Nephron progenitor cell (in vitro differentiated cells): ENCODE results near the gene RHOT2.
A peak's percentile ranks its signal among the peaks of the same experiment; 100 is the strongest.

ENCODE experiments used
- DNase-seq: peaks from one replicate; pipeline ENCODE4 v3.0.0; 2021
- H3K27ac Mint-ChIP-seq: 2 replicates; pipeline ENCODE4 v1.8.0; 2021; ENCODE audit warnings: mild to moderate bottlenecking, moderate library complexity, mixed read lengths
- H3K27me3 Mint-ChIP-seq: 2 replicates; pipeline ENCODE4 v1.8.0; 2021; ENCODE audit warnings: mild to moderate bottlenecking, low read depth, mixed read lengths; ENCODE audit not compliant: poor library complexity
- H3K36me3 Mint-ChIP-seq: 2 replicates; pipeline ENCODE4 v1.8.0; 2021; ENCODE audit warnings: low read depth, mixed read lengths
- H3K4me1 Mint-ChIP-seq: 2 replicates; pipeline ENCODE4 v1.8.0; 2021; ENCODE audit warnings: mixed read lengths
- H3K4me3 Mint-ChIP-seq: 2 replicates; pipeline ENCODE4 v1.8.0; 2021; ENCODE audit warnings: mild to moderate bottlenecking, moderate library complexity, mixed read lengths
- H3K9me3 Mint-ChIP-seq: 2 replicates; pipeline ENCODE4 v1.8.0; 2021; ENCODE audit warnings: mild to moderate bottlenecking, moderate library complexity, mixed read lengths
- TF ChIP-seq, protein P1 (sequence below): fragments of 200-600 bp; sonication (generic); IDR thresholded peaks from 2 replicates; pipeline ENCODE4 v1.5.0; 2021; ENCODE audit warnings: antibody characterized with exemption

RHOT2 gene

DNA sequence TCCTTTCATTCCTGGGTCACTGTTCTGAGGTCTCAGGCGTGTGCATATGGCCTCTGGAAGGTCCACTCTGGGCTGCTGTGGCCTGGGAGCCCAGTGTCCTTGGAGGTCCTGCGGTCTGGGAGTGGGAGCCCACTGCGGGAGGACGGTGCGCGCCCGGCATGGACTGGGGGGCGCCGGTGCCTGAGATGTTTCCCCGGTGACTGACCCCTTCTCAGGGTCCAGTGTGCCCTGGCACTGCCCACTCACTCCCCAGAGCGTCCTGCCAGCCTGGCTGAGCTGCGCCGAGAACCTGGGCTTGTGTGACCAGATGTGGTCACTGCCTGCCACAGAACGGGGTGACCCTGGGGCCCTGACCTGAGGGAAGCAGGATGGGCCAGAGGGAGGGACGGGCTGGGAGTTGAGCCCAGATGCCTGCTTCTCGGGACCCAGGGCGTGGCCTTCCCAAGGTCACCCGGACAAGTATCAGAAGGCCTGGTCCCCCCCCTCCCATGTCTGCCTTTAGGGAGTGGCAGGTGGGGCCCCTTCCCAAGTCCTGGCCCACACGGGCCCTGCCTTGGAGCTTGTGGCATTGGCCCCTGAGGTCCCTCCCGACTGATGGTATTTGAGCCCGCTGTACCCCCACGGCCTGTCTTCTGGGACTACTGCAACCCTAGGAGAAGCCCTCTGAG, 6.4 kb downstream of the RHOT2 start:
- Mint-ChIP-seq H3K27ac (no peak overlapping the region), H3K27me3 (peaks cover 18% of the 10 kb centered on the region), H3K36me3 (no peaks in the 10 kb centered on the region), H3K4me3 (no peak overlapping the region), H3K9me3 (no peaks in the 10 kb centered on the region), H3K4me1 (peaks cover 12% of the 10 kb centered on the region)
- DNase-seq, result no peak
- TF ChIP-seq, protein P1, sequence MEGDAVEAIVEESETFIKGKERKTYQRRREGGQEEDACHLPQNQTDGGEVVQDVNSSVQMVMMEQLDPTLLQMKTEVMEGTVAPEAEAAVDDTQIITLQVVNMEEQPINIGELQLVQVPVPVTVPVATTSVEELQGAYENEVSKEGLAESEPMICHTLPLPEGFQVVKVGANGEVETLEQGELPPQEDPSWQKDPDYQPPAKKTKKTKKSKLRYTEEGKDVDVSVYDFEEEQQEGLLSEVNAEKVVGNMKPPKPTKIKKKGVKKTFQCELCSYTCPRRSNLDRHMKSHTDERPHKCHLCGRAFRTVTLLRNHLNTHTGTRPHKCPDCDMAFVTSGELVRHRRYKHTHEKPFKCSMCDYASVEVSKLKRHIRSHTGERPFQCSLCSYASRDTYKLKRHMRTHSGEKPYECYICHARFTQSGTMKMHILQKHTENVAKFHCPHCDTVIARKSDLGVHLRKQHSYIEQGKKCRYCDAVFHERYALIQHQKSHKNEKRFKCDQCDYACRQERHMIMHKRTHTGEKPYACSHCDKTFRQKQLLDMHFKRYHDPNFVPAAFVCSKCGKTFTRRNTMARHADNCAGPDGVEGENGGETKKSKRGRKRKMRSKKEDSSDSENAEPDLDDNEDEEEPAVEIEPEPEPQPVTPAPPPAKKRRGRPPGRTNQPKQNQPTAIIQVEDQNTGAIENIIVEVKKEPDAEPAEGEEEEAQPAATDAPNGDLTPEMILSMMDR, result no peak

DNA sequence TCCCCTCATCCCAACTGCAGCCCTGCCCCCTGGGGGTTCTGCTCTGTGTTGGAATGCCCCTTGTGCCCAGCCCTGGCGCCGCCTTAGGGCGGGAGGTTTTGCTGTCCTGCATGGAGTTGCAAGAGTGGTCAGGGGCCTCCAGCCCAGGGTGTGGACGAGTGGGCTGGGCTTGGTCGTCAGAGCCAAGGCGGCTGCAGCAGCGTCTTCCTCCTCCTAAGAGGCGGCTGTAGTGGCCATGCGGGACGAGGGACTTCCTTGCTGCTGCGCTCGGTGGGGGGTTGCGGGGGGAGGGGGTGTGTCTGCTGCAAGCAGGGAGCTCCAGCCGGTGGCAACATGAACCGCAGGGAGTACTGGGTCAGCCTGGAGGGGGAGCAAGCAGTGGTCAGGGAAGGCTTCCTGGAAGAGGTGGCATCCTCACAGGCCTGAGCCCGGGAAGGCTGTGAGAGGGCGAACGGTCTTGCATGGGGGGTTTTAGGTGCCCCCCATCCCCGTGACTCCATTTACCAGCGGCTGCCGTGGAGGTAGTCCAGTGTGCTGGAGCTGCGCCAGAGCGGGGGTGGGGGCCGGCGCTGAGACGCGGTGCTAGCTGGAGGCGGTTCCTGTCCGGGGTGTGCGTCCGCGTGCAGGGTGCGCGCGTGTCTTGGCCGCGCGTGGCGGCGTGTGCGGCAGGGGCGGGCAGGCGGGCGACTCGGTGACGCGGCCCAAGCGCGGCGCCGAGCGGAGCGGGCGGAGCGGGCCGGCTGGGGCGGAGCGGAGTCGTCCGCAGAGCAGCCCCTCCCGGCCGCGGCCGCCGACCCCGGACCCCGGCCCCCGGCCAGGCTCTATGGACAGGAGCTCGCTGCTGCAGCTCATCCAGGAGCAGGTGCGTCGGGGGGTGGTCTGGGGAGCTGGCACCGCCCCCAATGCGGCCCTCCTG, 7.3 kb downstream of the RHOT2 start, which contains the start of gene RHBDL1:
TSS of gene RHBDL1 (plus strand) at position 704 of the 916 bp plus-strand sequence. CDS start at position 824, 120 bp downstream.
- Mint-ChIP-seq H3K4me1 (peaks cover 15% of the 10 kb centered on the region), H3K4me3 (peak within 1 kb of the TSS; percentile 58), H3K27ac (no peak within 1 kb of the TSS), H3K9me3 (no peaks in the 10 kb centered on the region), H3K36me3 (no peaks in the 10 kb centered on the region), H3K27me3 (peaks cover 18% of the 10 kb centered on the region)
- TF ChIP-seq, protein P1, result no peak
- peak; percentile 52 for DNase-seq

DNA sequence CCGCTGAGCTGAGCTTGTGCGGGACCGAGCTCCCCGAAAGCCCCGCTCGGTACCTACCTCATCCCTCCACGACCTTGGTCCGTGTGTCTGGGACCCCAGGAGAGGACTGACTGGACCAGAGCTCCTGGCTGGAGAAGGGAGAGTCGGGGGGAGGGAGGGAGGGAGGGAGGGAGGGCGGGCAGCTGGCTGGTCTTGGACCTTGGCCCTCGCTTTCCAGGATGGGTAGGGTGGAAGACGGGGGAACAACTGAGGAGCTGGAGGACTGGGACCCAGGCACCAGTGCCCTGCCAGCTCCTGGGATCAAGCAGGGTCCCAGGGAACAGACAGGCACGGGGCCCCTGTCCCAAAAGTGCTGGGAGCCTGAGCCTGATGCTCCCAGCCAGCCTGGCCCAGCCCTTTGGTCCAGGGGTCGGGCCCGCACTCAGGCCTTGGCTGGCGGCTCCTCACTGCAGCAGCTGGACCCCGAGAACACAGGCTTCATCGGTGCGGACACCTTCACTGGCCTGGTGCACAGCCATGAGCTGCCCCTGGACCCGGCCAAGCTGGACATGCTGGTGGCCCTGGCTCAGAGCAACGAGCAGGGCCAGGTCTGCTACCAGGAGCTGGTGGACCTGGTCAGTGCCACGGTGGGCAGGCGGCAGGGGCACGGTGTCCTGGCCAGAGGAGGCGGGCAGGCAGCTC, 8.1 kb downstream of the RHOT2 start:
- Mint-ChIP-seq H3K4me1 (peaks cover 18% of the 10 kb centered on the region), H3K4me3 (no peak overlapping the region), H3K9me3 (no peaks in the 10 kb centered on the region), H3K27me3 (peaks cover 18% of the 10 kb centered on the region), H3K36me3 (peaks cover 2% of the 10 kb centered on the region), H3K27ac (no peak overlapping the region)
- no peak for DNase-seq
- TF ChIP-seq, protein P1, result no peak

DNA sequence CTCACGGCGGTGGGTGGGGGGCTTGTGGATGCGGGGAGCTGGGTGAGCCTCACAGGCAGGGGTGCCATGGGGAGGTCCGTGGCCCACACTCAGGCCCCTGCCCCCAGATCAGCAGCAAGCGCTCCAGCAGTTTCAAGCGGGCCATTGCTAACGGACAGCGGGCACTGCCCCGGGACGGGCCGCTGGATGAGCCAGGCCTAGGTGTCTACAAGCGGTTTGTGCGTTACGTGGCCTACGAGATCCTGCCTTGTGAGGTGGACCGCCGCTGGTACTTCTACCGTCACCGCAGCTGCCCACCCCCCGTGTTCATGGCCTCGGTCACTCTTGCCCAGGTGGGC, 8.6 kb downstream of the RHOT2 start:
- DNase-seq, result no peak
- Mint-ChIP-seq H3K4me1 (peaks cover 23% of the 10 kb centered on the region), H3K36me3 (peaks cover 5% of the 10 kb centered on the region), H3K9me3 (no peaks in the 10 kb centered on the region), H3K27me3 (peaks cover 18% of the 10 kb centered on the region), H3K27ac (no peak overlapping the region), H3K4me3 (no peak overlapping the region)
- TF ChIP-seq, protein P1, result no peak

DNA sequence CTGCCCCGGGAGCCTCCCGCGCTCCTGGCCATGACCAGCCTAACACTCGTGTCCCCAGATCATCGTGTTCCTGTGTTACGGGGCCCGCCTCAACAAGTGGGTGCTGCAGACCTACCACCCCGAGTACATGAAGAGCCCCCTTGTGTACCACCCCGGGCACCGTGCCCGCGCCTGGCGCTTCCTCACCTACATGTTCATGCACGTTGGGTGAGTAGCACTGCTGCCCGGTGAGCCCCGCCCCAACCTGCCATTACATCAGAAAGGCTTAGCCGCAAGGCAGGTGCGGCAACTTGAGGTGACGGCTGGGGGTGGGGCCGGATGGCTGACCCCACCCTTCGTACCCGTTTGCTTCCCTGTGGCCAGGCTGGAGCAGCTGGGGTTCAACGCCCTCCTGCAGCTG, 9.0 kb downstream of the RHOT2 start:
- H3K27me3 Mint-ChIP-seq, result peaks cover 18% of the 10 kb centered on the region
- no peak overlapping the region for H3K4me3 Mint-ChIP-seq
- H3K36me3 Mint-ChIP-seq, result peaks cover 9% of the 10 kb centered on the region
- TF ChIP-seq, protein P1, result no peak
- H3K27ac Mint-ChIP-seq, result no peak overlapping the region
- no peaks in the 10 kb centered on the region for H3K9me3 Mint-ChIP-seq
- peaks cover 26% of the 10 kb centered on the region for H3K4me1 Mint-ChIP-seq
- no peak for DNase-seq
